Small intestine (tissue), 7 donors: Measurements from ENCODE around the gene SMAD6. TPM values are rescaled to one million over a fixed set of nuclear protein-coding genes. Genes with fewer than 3 reads are reported as not detected.
A peak's percentile ranks its signal among the peaks of the same experiment; 100 is the strongest.
"Not testable (repeated sequence)": the region's sequence is repeated elsewhere in the genome, so short reads cannot be mapped to it uniquely, and the experiment has no call there.

Experiments used
- DNase-seq, 2 donors: peaks; one replicate each; pipeline versions ENCODE4 v3.0.0 to v3.0.0-alpha.2; 2013
- FAIRE-seq: peaks from 2 replicates; lab custom pipeline; 2012; peaks lifted over from hg19 to GRCh38; lab: Jason Lieb, UNC
- H3K27ac ChIP-seq, 3 donors: one replicate each; pipeline ENCODE4 v1.5.1; 2013; ENCODE audit warnings: low read length in 2 of 3, mild to moderate bottlenecking in 2 of 3, control low read depth in 1 of 3, inconsistent platforms in 1 of 3, low read depth in 1 of 3, moderate library complexity in 1 of 3
- H3K27me3 ChIP-seq, 3 donors: one replicate each; pipeline ENCODE4 v1.6.1; 2013; ENCODE audit warnings: low read length in 3 of 3, inconsistent platforms in 1 of 3; ENCODE audit not compliant: control insufficient read depth in 3 of 3, insufficient read depth in 3 of 3
- H3K36me3 ChIP-seq, 3 donors: one replicate each; pipeline ENCODE4 v1.6.1; 2013; ENCODE audit warnings: low read length in 3 of 3, inconsistent platforms in 1 of 3, low read depth in 1 of 3, mild to moderate bottlenecking in 1 of 3, moderate library complexity in 1 of 3; ENCODE audit not compliant: control insufficient read depth in 3 of 3, insufficient read depth in 2 of 3
- H3K4me1 ChIP-seq, 3 donors: one replicate each; pipeline ENCODE4 v1.6.1; 2013; ENCODE audit warnings: low read length in 2 of 3, inconsistent platforms in 1 of 3, low read depth in 1 of 3, mild to moderate bottlenecking in 1 of 3, moderate library complexity in 1 of 3; ENCODE audit not compliant: control insufficient read depth in 3 of 3, insufficient read depth in 2 of 3
- H3K4me3 ChIP-seq, 3 donors: one replicate each; pipeline ENCODE4 v1.5.1; 2013; ENCODE audit warnings: low read length in 3 of 3, control low read depth in 1 of 3, inconsistent platforms in 1 of 3, low read depth in 1 of 3, mild to moderate bottlenecking in 1 of 3, moderate library complexity in 1 of 3
- H3K9me3 ChIP-seq, 2 donors: one replicate each; pipeline ENCODE4 v1.6.1; 2013; ENCODE audit warnings: low read depth in 1 of 2, low read length in 1 of 2; ENCODE audit not compliant: control insufficient read depth in 2 of 2, insufficient read depth in 1 of 2
- WGBS, 3 donors: extraction: QIAGEN DNeasy Blood & Tissue Kit; methylation state at CpG; one replicate each; pipeline ENCODE4 v1.1.7; 2013; 5-methylcytosine and 5-hydroxymethylcytosine counted together
- polyA plus RNA-seq, 4 donors: library from polyadenylated mRNA; stranded (reverse) in 3 of 4; unstranded in 1 of 4; fragments of 200-250 nt in 3 of 4; fragments of 120-200 nt in 1 of 4; gene quantifications; one replicate each; pipeline versions ENCODE4 v1.2.1 to v1.2.3, GENCODE V29; 2013
- donor health status: healthy with polysubstance abuse.
- donor health status: control.
- donor health status: control.
- donor health status: Bipolar disorder and iron deficiency.
- donor health status: healthy.

The SMAD6 gene
- polyA plus RNA-seq, 4 donors = 0.89 to 23.6 (median 10.4) TPM

DNA sequence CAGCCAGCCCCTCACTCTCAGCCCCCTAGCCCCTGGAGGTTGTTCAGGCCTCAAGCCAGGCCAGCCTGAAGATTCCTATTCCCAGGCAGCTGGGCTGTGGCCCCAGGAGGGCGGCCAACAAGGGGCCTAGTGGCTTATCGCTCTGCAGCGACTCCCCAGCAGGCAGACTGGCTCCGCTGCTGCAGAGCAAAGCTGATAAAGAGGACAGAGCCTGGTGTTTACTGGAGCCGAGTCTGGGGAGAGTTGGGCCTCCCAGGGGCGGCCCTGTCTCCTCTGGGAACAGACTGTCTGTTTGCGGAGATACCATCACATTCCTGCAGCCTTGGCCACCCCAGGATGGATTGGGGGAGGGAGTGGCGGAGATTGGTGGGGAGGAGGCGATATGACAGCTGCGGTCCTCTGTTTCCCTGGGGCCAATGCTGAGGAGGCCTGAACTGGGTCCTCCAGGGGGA, 22.4 kb upstream of the SMAD6 start:
- peaks cover 0 to 36% (median 0%) of the 10 kb centered on the region in 3 donors for H3K4me1 ChIP-seq
- peak overlapping the region in 1 of 3 donors; percentile 77 for H3K27ac ChIP-seq
- FAIRE-seq = no peak
- peaks cover 0 to 13% of the 10 kb centered on the region in 2 donors for H3K9me3 ChIP-seq
- no peaks in the 10 kb centered on the region for H3K36me3 ChIP-seq
- DNase-seq = peak in 1 of 2 donors; percentile 79
- H3K27me3 ChIP-seq = no peaks in the 10 kb centered on the region
- no peak overlapping the region for H3K4me3 ChIP-seq
- 63 to 76% (median 75%) methylated on average over 10 of the region's 10 CpGs for WGBS, 3 donors

DNA sequence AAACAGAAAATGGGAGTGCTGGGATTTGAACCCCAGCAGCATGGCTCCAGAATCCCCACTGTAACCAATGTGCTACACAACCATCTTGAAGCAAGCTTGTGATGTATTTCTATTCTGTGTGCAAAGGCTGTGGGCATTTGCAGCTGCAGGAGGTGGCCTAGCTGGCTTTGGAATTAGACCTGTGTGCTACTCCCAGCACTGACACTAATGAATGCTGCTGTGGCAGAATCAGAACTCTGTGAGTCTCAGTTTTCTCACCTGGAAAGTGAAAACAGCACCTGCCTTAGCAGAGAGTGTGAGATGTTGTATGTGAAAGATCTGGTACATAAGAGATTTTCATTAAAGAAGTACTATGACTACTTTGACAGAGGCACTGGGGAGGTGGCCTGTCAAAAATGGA, 21.5 kb upstream of the SMAD6 start:
- Histone ChIP-seq H3K36me3 (no peaks in the 10 kb centered on the region), H3K27me3 (no peaks in the 10 kb centered on the region), H3K4me1 (peaks cover 0 to 36% (median 0%) of the 10 kb centered on the region in 3 donors), H3K9me3 (peaks cover 0 to 13% of the 10 kb centered on the region in 2 donors), H3K27ac (peak overlapping the region in 1 of 3 donors; percentile 4), H3K4me3 (no peak overlapping the region)
- FAIRE-seq (no peak), DNase-seq (no peak)

DNA sequence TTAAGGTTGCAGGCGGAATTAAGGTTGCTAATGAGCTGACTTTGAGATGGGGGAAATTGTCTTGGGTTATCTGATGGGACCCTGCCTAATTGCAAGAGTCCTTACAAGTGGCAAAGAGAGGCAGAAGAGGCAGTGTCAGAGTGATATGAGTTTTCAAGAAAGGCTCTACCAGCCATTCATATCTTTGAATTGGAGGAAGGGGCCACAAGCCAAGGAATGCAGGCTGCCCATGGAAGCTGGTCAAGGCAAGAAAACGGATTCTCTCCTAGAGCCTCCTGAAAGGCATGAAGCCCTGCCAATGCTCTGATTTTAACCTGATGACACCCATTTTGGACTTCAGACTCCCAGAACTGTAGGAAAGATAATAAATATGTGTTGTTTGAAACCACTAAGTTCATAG, 20.6 kb upstream of the SMAD6 start:
- H3K27ac ChIP-seq = no peak overlapping the region
- peaks cover 0 to 13% of the 10 kb centered on the region in 2 donors for H3K9me3 ChIP-seq
- H3K4me1 ChIP-seq = peaks cover 0 to 36% (median 0%) of the 10 kb centered on the region in 3 donors
- DNase-seq = no peak
- FAIRE-seq = no peak
- H3K4me3 ChIP-seq = no peak overlapping the region
- WGBS, 3 donors = 93 to 96% (median 95%) methylated on average over 2 of the region's 2 CpGs
- no peaks in the 10 kb centered on the region for H3K36me3 ChIP-seq
- H3K27me3 ChIP-seq = no peaks in the 10 kb centered on the region

DNA sequence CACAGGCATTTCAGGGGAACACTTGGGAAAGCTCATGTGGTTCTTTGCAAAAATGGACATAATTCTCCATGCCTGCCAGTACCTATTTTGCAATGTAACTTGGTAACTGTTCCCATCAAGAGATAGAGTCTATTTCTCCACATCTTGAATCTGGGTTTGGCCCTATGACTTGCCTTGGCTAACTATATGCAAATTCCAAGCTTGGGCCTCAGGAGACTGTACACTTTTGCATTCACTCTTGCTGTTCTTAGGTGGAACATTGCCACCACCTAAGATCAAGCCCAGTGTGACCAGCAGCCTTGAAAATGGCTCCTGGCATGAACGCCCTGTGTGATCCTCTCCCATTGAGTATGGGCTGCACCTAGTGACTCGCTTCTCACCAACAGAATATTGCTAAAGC, 19.8 kb upstream of the SMAD6 start:
- Histone ChIP-seq H3K9me3 (peaks cover 0 to 13% of the 10 kb centered on the region in 2 donors), H3K4me1 (peaks cover 0 to 36% (median 0%) of the 10 kb centered on the region in 3 donors), H3K4me3 (no peak overlapping the region), H3K27ac (no peak overlapping the region), H3K27me3 (no peaks in the 10 kb centered on the region), H3K36me3 (no peaks in the 10 kb centered on the region)
- WGBS, 3 donors = 91 to 96% (median 92%) methylated on average over 2 of the region's 2 CpGs
- DNase-seq (no peak), FAIRE-seq (no peak)

DNA sequence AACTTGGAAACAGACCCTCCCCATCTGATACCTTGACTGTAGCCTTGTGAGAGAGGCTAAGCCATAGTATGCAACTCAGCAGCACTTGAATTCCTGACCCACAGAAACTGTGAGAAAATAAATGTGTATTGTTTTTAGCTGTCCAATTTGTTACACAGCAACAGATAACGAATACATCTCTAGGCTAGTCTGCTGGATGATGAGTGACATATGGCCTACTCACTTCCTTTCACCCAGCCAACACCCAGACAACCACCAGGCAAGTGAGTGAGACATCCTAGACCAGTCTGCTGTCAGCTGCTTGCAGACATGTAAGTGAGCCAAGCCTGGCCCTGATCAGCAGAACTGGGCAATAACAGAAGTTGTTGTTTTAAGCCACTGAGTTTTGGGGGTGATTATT, 19.2 kb upstream of the SMAD6 start:
- WGBS, 3 donors = 77 to 86% (median 85%) methylated on average over 1 of the region's 1 CpG
- peaks cover 0 to 34% (median 0%) of the 10 kb centered on the region in 3 donors for H3K4me1 ChIP-seq
- no peaks in the 10 kb centered on the region for H3K36me3 ChIP-seq
- H3K27me3 ChIP-seq = no peaks in the 10 kb centered on the region
- peaks cover 0 to 13% of the 10 kb centered on the region in 2 donors for H3K9me3 ChIP-seq
- no peak overlapping the region for H3K27ac ChIP-seq
- no peak for FAIRE-seq
- no peak overlapping the region for H3K4me3 ChIP-seq
- no peak for DNase-seq

DNA sequence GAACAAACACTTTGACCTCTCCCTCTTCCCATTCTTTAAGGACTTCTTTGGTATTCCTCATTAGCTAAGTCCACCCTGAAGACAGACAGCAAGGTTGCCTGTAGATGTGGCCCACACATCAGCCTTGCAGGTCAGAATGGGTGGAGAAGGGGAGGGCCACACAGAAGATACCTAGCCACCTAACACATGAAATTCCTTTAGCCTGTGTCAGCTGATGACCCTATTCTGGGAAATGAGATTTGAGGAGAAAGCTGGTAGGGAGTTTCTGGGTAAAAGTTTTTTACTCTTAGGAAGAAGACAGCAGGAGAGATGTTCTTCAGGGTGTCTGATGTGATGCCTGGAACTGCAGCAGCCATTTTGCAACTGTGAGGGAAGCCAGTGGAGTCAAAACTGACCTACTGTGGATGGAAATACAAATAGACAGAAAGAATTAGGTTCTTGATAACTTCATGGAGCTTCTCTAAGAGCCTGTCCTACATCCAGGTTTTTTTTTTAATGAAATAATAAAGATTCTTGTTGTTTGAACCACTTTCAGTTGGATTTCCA, 17.8 kb upstream of the SMAD6 start:
- H3K27ac ChIP-seq = no peak overlapping the region
- no peaks in the 10 kb centered on the region for H3K27me3 ChIP-seq
- FAIRE-seq = no peak
- peaks cover 0 to 13% of the 10 kb centered on the region in 2 donors for H3K9me3 ChIP-seq
- H3K4me3 ChIP-seq = no peak overlapping the region
- no peak for DNase-seq
- H3K36me3 ChIP-seq = no peaks in the 10 kb centered on the region
- H3K4me1 ChIP-seq = peaks cover 0 to 21% (median 0%) of the 10 kb centered on the region in 3 donors

DNA sequence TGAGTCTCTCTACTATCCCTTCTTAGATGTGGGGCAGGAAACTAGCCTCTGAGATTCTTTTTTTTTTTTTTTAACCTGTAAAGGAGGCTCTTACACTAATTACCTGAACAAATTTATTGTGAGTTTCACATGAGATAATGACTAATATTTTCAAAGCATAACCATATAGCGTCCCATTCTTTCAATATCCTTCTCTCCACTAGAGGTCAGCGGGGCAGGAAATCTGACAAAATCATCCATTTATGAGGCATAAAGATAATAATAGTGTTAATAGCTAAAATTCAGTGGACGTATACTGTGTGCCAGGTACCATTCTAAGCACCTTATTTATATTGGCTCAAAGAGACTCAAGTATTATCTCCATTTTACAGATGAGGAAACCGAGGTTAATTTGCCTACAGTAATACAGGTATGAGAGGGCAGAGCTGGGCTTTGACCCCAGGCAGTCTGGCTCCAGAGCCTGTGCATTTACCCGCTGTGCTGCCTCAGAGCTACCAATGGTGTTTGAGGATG, 16.3 kb upstream of the SMAD6 start:
- no peak overlapping the region for H3K27ac ChIP-seq
- 63 to 72% (median 66%) methylated on average over 5 of the region's 5 CpGs for WGBS, 3 donors
- FAIRE-seq (no peak), DNase-seq (no peak)
- peaks cover 0 to 13% of the 10 kb centered on the region in 2 donors for H3K9me3 ChIP-seq
- no peak overlapping the region for H3K4me3 ChIP-seq
- H3K4me1 ChIP-seq = peaks cover 0 to 7% (median 0%) of the 10 kb centered on the region in 3 donors
- H3K27me3 ChIP-seq = no peaks in the 10 kb centered on the region
- H3K36me3 ChIP-seq = no peaks in the 10 kb centered on the region

DNA sequence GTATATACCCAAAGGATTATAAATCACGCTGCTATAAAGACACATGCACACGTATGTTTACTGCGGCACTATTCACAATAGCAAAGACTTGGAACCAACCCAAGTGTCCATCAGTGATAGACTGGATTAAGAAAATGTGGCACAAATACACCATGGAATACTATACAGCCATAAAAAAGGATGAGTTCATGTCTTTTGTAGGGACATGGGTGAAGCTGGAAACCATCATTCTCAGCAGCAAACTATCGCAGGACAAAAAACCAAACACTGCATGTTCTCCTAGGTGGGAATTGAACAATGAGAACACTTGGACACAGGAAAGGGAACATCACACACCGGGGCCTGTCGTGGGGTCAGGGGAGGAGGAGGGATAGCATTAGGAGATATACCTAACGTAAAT, 11.1 kb upstream of the SMAD6 start:
- 83 to 85% (median 84%) methylated on average over 4 of the region's 7 CpGs for WGBS, 3 donors
- not testable (repeated sequence) for H3K27me3 ChIP-seq, DNase-seq, H3K27ac ChIP-seq, H3K4me3 ChIP-seq, H3K9me3 ChIP-seq, H3K4me1 ChIP-seq, FAIRE-seq, H3K36me3 ChIP-seq

DNA sequence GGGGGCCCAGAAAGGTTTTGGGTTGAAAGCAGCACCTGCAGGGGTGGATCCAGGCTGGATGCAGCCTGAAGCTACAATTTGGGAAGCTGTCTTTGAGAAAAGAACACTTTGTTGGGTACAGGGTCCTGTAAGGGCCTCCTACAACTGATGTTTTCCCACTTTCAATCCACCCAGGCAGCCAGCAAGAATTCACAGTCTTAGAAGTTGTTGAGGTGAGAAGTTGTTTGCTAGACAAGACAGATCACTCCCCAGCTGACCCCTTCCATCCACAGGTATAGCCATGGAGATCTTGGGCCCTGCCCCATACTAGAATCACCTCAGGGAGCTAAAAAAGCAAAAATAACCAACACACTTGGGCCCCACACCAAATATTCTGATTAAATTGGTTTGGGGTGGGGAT, 10.3 kb upstream of the SMAD6 start:
- FAIRE-seq (no peak), DNase-seq (no peak)
- H3K9me3 ChIP-seq = no peaks in the 10 kb centered on the region
- H3K27me3 ChIP-seq = no peaks in the 10 kb centered on the region
- no peaks in the 10 kb centered on the region for H3K36me3 ChIP-seq
- H3K4me3 ChIP-seq = no peak overlapping the region
- no peaks in the 10 kb centered on the region for H3K4me1 ChIP-seq
- no peak overlapping the region for H3K27ac ChIP-seq
